Neural cell (in vitro differentiated cells): ENCODE measurements around the gene PVALEF. TPM values are rescaled to one million over a fixed set of nuclear protein-coding genes. Genes with fewer than 3 reads are reported as not detected.

Source experiments
- H2AFZ ChIP-seq: fragments of 200-600, 300-800 bp; sonication (generic), shearing (Covaris generic); 2 replicates; pipeline ENCODE4 v1.6.0; 2014; ENCODE audit warnings: low read depth, mild to moderate bottlenecking, antibody characterized with exemption, low read length, moderate library complexity
- H3F3A ChIP-seq: fragments of 200-600 bp; shearing (Covaris generic); 2 replicates; pipeline ENCODE4 v1.6.1; 2016; ENCODE audit warnings: mild to moderate bottlenecking, moderate library complexity, mixed read lengths, antibody characterized with exemption, low read length; ENCODE audit not compliant: insufficient read depth, poor library complexity, severe bottlenecking
- H3K27ac ChIP-seq: fragments of 200-600, 300-800 bp; sonication (generic), shearing (Covaris generic); 2 replicates; pipeline ENCODE4 v1.5.1; 2014; ENCODE audit warnings: mild to moderate bottlenecking, low read length, moderate library complexity
- H3K27me3 ChIP-seq: fragments of 300-800, 200-600 bp; sonication (generic), shearing (Covaris generic); 2 replicates; pipeline ENCODE4 v1.6.0; 2014; ENCODE audit warnings: mild to moderate bottlenecking, low read depth, low read length, moderate library complexity; ENCODE audit not compliant: insufficient read depth
- H3K36me3 ChIP-seq: fragments of 300-800, 200-600 bp; sonication (generic), shearing (Covaris generic); 2 replicates; pipeline ENCODE4 v1.5.1; 2014; ENCODE audit warnings: mild to moderate bottlenecking, antibody characterized with exemption, low read length, moderate library complexity; ENCODE audit not compliant: insufficient read depth
- H3K4me2 ChIP-seq: fragments of 300-800, 200-600 bp; sonication (generic), shearing (Covaris generic); 2 replicates; pipeline ENCODE4 v1.6.0; 2014; ENCODE audit warnings: mild to moderate bottlenecking, low read length
- H3K4me3 ChIP-seq: fragments of 300-800, 200-600 bp; sonication (generic), shearing (Covaris generic); 2 replicates; pipeline ENCODE4 v1.5.1; 2014; ENCODE audit warnings: mild to moderate bottlenecking, low read length, moderate library complexity
- H3K79me2 ChIP-seq: fragments of 200-600 bp; shearing (Covaris generic); replicated peaks from 2 replicates; pipeline ENCODE4 v1.6.0; 2014; ENCODE audit warnings: mild to moderate bottlenecking, low read length, moderate library complexity; ENCODE audit not compliant: insufficient read depth
- H3K9ac ChIP-seq: fragments of 300-800, 200-600 bp; sonication (generic), shearing (Covaris generic); 2 replicates; pipeline ENCODE4 v1.6.1; 2016; ENCODE audit warnings: mild to moderate bottlenecking, low read length, mixed read lengths
- H3K9me2 ChIP-seq: fragments of 200-600 bp; shearing (Covaris generic); 2 replicates; pipeline ENCODE4 v1.6.1; 2016; ENCODE audit warnings: mild to moderate bottlenecking, low read length, mixed read lengths; ENCODE audit not compliant: insufficient read depth
- H3K9me3 ChIP-seq: fragments of 200-600, 300-800 bp; sonication (generic), shearing (Covaris generic); 2 replicates; pipeline ENCODE4 v1.6.1; 2016; ENCODE audit warnings: mild to moderate bottlenecking, mixed run types, low read length, moderate library complexity, mixed read lengths
- H4K20me1 ChIP-seq: fragments of 200-600 bp; shearing (Covaris generic); 2 replicates; pipeline ENCODE4 v1.6.1; 2016; ENCODE audit warnings: mild to moderate bottlenecking, mixed run types; ENCODE audit not compliant: insufficient read depth
- CTCF ChIP-seq: fragments of 450-650 bp; IDR thresholded peaks from 2 replicates; pipeline ENCODE4 v1.5.1; 2014; ENCODE audit warnings: antibody characterized with exemption, mild to moderate bottlenecking, moderate library complexity; ENCODE audit not compliant: poor library complexity, severe bottlenecking
- EP300 ChIP-seq: fragments of 450-650 bp; conservative IDR thresholded peaks from 2 replicates; pipeline ENCODE4 v1.6.1; 2014; ENCODE audit warnings: antibody characterized with exemption, mild to moderate bottlenecking, moderate library complexity; ENCODE audit not compliant: poor library complexity, severe bottlenecking
- EZH2 ChIP-seq: fragments of 200-600, 300-800 bp; shearing (Covaris generic), sonication (generic); IDR thresholded peaks from 2 replicates; pipeline ENCODE4 v1.6.1; 2014; ENCODE audit warnings: antibody characterized with exemption, low read length, borderline replicate concordance, mild to moderate bottlenecking; ENCODE audit not compliant: insufficient read depth, poor library complexity, severe bottlenecking
- MXI1 ChIP-seq: fragments of 450-650 bp; conservative IDR thresholded peaks from 2 replicates; pipeline ENCODE4 v1.6.1; 2014; ENCODE audit warnings: antibody characterized with exemption, mild to moderate bottlenecking; ENCODE audit not compliant: poor library complexity, severe bottlenecking
- POLR2AphosphoS5 ChIP-seq: IDR thresholded peaks from 2 replicates; pipeline ENCODE4 v1.6.1; 2012
- RAD21 ChIP-seq: fragments of 450-650 bp; conservative IDR thresholded peaks from 2 replicates; pipeline ENCODE4 v1.6.1; 2014; ENCODE audit warnings: antibody characterized with exemption, mild to moderate bottlenecking, moderate library complexity
- REST ChIP-seq: IDR thresholded peaks from 2 replicates; pipeline ENCODE4 v1.6.1; 2012; ENCODE audit warnings: borderline replicate concordance
- SMC3 ChIP-seq: fragments of 450-650 bp; conservative IDR thresholded peaks from 2 replicates; pipeline ENCODE4 v1.6.1; 2014; ENCODE audit warnings: antibody characterized with exemption, mild to moderate bottlenecking, moderate library complexity; ENCODE audit not compliant: poor library complexity
- TAF1 ChIP-seq: IDR thresholded peaks from 2 replicates; pipeline ENCODE4 v1.6.1; 2012; ENCODE audit warnings: low read depth
- polyA plus RNA-seq: library from polyadenylated mRNA; depleted of rRNA; stranded (reverse); fragments of >200 nt; gene quantifications from 2 replicates; pipeline ENCODE4 v1.2.3, GENCODE V29; 2014

The PVALEF gene
- polyA plus RNA-seq, 1 donor from 2014 or later: not detected

GRCh38 chr17:81116704-81117103 lies 48.6 kb upstream of the PVALEF start:
- Histone ChIP-seq H4K20me1 (no peaks in the 10 kb centered on the region), H3K79me2 (no peaks in the 10 kb centered on the region), H3K27me3 (no peaks in the 10 kb centered on the region), H3K27ac (no peak overlapping the region), H3F3A (no peaks in the 10 kb centered on the region), H3K4me3 (no peak overlapping the region), H3K4me2 (no peak overlapping the region), H3K9me2 (no peaks in the 10 kb centered on the region), H3K9me3 (no peaks in the 10 kb centered on the region), H3K9ac (no peak overlapping the region), H2AFZ (no peak overlapping the region), H3K36me3 (no peaks in the 10 kb centered on the region)
- TF ChIP-seq REST: no peak
- no peak for TF ChIP-seq POLR2AphosphoS5
- TF ChIP-seq CTCF: no peak
- no peak for TF ChIP-seq EP300
- no peak for TF ChIP-seq EZH2
- no peak for TF ChIP-seq RAD21
- TF ChIP-seq MXI1: no peak

GRCh38 chr17:81117672-81118198 lies 47.6 kb upstream of the PVALEF start:
- Histone ChIP-seq H3K9me2 (no peaks in the 10 kb centered on the region), H4K20me1 (no peaks in the 10 kb centered on the region), H3K4me3 (no peak overlapping the region), H3K27me3 (no peaks in the 10 kb centered on the region), H3K79me2 (no peaks in the 10 kb centered on the region), H3K4me2 (no peak overlapping the region), H3F3A (no peaks in the 10 kb centered on the region), H3K9ac (no peak overlapping the region), H3K9me3 (no peaks in the 10 kb centered on the region), H2AFZ (no peak overlapping the region), H3K27ac (no peak overlapping the region), H3K36me3 (no peaks in the 10 kb centered on the region)
- TF ChIP-seq POLR2AphosphoS5: no peak
- no peak for TF ChIP-seq TAF1
- no peak for TF ChIP-seq SMC3
- no peak for TF ChIP-seq REST
- no peak for TF ChIP-seq CTCF
- TF ChIP-seq EP300: no peak
- TF ChIP-seq MXI1: no peak
- no peak for TF ChIP-seq RAD21
- TF ChIP-seq EZH2: no peak
